Peyer's patch (tissue), 4 donors: Measurements from ENCODE around the gene NOD1. TPM values are rescaled to one million over a fixed set of nuclear protein-coding genes. Genes with fewer than 3 reads are reported as not detected.
A peak's percentile ranks its signal among the peaks of the same experiment; 100 is the strongest.

Experiments
- DNase-seq, 3 donors: peaks; one replicate each; pipeline ENCODE4 v3.0.0-alpha.2; 2017 to 2019
- H3K27ac ChIP-seq, 4 donors: fragments of 200-600 bp; sonication (generic); one replicate each; pipeline ENCODE4 v1.5.1; 2016 to 2019
- H3K27me3 ChIP-seq, 2 donors: fragments of 200-600 bp; sonication (generic); one replicate each; pipeline ENCODE4 v1.5.1; 2019
- H3K36me3 ChIP-seq, 3 donors: fragments of 200-600 bp; sonication (generic); one replicate each; pipeline ENCODE4 v1.5.1; 2016 to 2019
- H3K4me1 ChIP-seq, 4 donors: fragments of 200-600 bp; sonication (generic); one replicate each; pipeline ENCODE4 v1.5.1; 2016 to 2019
- H3K4me3 ChIP-seq, 4 donors: fragments of 200-600 bp; sonication (generic); 1 replicate in 3 of 4; 2 replicates in 1 of 4; pipeline ENCODE4 v1.5.1; 2016 to 2019; ENCODE audit warnings: mild to moderate bottlenecking in 1 of 4
- H3K9me3 ChIP-seq, 4 donors: fragments of 200-600 bp; sonication (generic); one replicate each; pipeline ENCODE4 v1.5.1; 2016 to 2019; ENCODE audit warnings: mild to moderate bottlenecking in 1 of 4
- CTCF ChIP-seq, 6 experiments: fragments of 450-650 bp in 4 of 6; fragments of 200-600 bp in 2 of 6; sonication (generic) in 1 of 6; IDR thresholded peaks; one replicate each; pipeline ENCODE4 v1.5.1; 2017 to 2019; ENCODE audit warnings: antibody characterized with exemption in 6 of 6, mild to moderate bottlenecking in 3 of 6, moderate library complexity in 1 of 6
- POLR2A ChIP-seq, 2 donors: fragments of 450-650 bp; IDR thresholded peaks; one replicate each; pipeline ENCODE4 v1.5.1; 2017; ENCODE audit warnings: antibody characterized with exemption in 2 of 2, mild to moderate bottlenecking in 2 of 2, moderate library complexity in 2 of 2
- total RNA-seq, 4 donors: library from RNA; depleted of rRNA; stranded (reverse); fragments of >200 nt; gene quantifications; one replicate each; pipeline ENCODE4 v1.1.0, GENCODE V29; 2016

Gene NOD1
- total RNA-seq, 4 donors from 2014 or later, result 4.0 to 29.7 (median 21.0) TPM

- Histone ChIP-seq H3K9me3 (no peaks in the 10 kb centered on the region), H3K27me3 (no peaks in the 10 kb centered on the region), H3K4me3 (no peak overlapping the region), H3K27ac (no peak overlapping the region), H3K36me3 (no peaks in the 10 kb centered on the region), H3K4me1 (peaks cover 0 to 32% (median 9%) of the 10 kb centered on the region in 4 donors)
- TF ChIP-seq POLR2A (IDR thresholded peaks at IDR 0.05), result no peak
- no peak for TF ChIP-seq CTCF (IDR thresholded peaks at IDR 0.05)
- no peak for DNase-seq
Observed at GRCh38 chr7:30462179-30462578, 16.4 kb downstream of the NOD1 start.

- no peaks in the 10 kb centered on the region for H3K9me3 ChIP-seq
- H3K36me3 ChIP-seq, result peaks cover 0 to 18% (median 0%) of the 10 kb centered on the region in 3 donors
- TF ChIP-seq POLR2A (IDR thresholded peaks at IDR 0.05), result no peak
- TF ChIP-seq CTCF (IDR thresholded peaks at IDR 0.05), result no peak
- no peaks in the 10 kb centered on the region for H3K27me3 ChIP-seq
- no peak overlapping the region for H3K4me3 ChIP-seq
- peak overlapping the region in 3 of 4 donors; percentile 8 to 60 (median 53) for H3K27ac ChIP-seq
- DNase-seq, result no peak
- peaks cover 0 to 24% (median 9%) of the 10 kb centered on the region in 4 donors for H3K4me1 ChIP-seq
Observed at GRCh38 chr7:30460246-30460633, 18.3 kb downstream of the NOD1 start.

- Histone ChIP-seq H3K27me3 (no peaks in the 10 kb centered on the region), H3K4me3 (no peak overlapping the region), H3K27ac (peak overlapping the region in 3 of 4 donors; percentile 8 to 60 (median 53)), H3K36me3 (peaks cover 0 to 23% (median 0%) of the 10 kb centered on the region in 3 donors), H3K4me1 (peaks cover 0 to 19% (median 9%) of the 10 kb centered on the region in 4 donors), H3K9me3 (no peaks in the 10 kb centered on the region)
- TF ChIP-seq POLR2A (IDR thresholded peaks at IDR 0.05) (no peak), CTCF (IDR thresholded peaks at IDR 0.05) (no peak)
- peak in 1 of 3 donors; percentile 75 for DNase-seq
Observed at GRCh38 chr7:30459591-30460245, 18.9 kb downstream of the NOD1 start.

- H3K4me1 ChIP-seq, result peaks cover 0 to 12% (median 0%) of the 10 kb centered on the region in 4 donors
- H3K36me3 ChIP-seq, result peaks cover 0 to 30% (median 0%) of the 10 kb centered on the region in 3 donors
- H3K27me3 ChIP-seq, result no peaks in the 10 kb centered on the region
- H3K4me3 ChIP-seq, result no peak overlapping the region
- H3K27ac ChIP-seq, result peak overlapping the region in 1 of 4 donors; percentile 60
- no peak for DNase-seq
- TF ChIP-seq POLR2A (IDR thresholded peaks at IDR 0.05) (no peak), CTCF (IDR thresholded peaks at IDR 0.05) (no peak)
- no peaks in the 10 kb centered on the region for H3K9me3 ChIP-seq
Observed at GRCh38 chr7:30458311-30458710, 20.3 kb downstream of the NOD1 start.

DNA sequence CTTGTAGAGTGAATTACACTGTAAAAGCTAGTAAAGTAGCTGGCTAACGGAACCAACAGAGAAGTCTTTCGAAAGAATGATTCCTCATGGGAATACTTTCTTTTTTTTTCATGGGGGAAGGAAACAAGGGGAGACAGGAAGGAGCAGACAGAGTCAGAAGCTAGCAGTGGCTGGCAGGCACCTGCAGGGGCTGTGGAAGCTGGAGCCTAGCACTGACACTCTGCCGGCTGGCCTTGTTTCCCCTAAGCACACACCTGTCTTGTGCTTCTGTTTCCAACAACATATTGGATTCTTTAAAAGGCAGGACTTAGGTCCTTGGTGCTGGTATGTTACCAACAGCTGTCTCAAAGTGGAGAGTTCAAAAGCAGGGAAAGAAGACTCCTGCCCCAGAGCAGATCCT lies 24.7 kb downstream of the NOD1 start:
- Histone ChIP-seq H3K27me3 (no peaks in the 10 kb centered on the region), H3K9me3 (no peaks in the 10 kb centered on the region), H3K4me1 (peaks cover 0 to 1% (median 0%) of the 10 kb centered on the region in 4 donors), H3K36me3 (peaks cover 0 to 49% (median 0%) of the 10 kb centered on the region in 3 donors), H3K27ac (no peak overlapping the region), H3K4me3 (no peak overlapping the region)
- TF ChIP-seq CTCF (IDR thresholded peaks at IDR 0.05) (no peak), POLR2A (IDR thresholded peaks at IDR 0.05) (no peak)
- peak in 1 of 3 donors; percentile 17 for DNase-seq
